Fibroblast of skin of right biceps (primary cell): ENCODE measurements around the gene ZNF584.
"Not testable (repeated sequence)": the region's sequence is repeated elsewhere in the genome, so short reads cannot be mapped to it uniquely, and the experiment has no call there.

Experiments used
- DNase-seq: peaks from one replicate; pipeline ENCODE4 v3.0.0-alpha.2; 2013

ZNF584 gene

GRCh38 chr19:58386576-58387337, 21.7 kb upstream of the ZNF584 start, which contains the start of gene RPS5:
RPS5 (plus strand) TSS chr19:58387269; CDS start chr19:58388138, 869 bp downstream.
- DNase-seq: peak; percentile 99

- DNase-seq: no peak
These were observed 20.9 kb upstream of the ZNF584 start for GRCh38 chr19:58387338-58388174.

GRCh38 chr19:58388175-58388526, 20.3 kb upstream of the ZNF584 start:
- DNase-seq: no peak

GRCh38 chr19:58392945-58393724, 15.3 kb upstream of the ZNF584 start:
- no peak for DNase-seq

GRCh38 chr19:58393725-58394033, 14.8 kb upstream of the ZNF584 start:
- DNase-seq: no peak

- DNase-seq: no peak
These were observed 13.6 kb upstream of the ZNF584 start for GRCh38 chr19:58394821-58395219.

GRCh38 chr19:58395220-58395978, 13.1 kb upstream of the ZNF584 start, which contains the start of gene RNF225:
RNF225 (plus strand) TSS chr19:58395656; CDS start chr19:58396090, 434 bp downstream.
- DNase-seq: no peak

- DNase-seq: no peak
These were observed 12.3 kb upstream of the ZNF584 start for GRCh38 chr19:58395979-58396627.

GRCh38 chr19:58396691-58397532, 11.5 kb upstream of the ZNF584 start:
- DNase-seq: no peak

GRCh38 chr19:58397533-58398037, 10.9 kb upstream of the ZNF584 start:
- no peak for DNase-seq

GRCh38 chr19:58398087-58398486, 10.4 kb upstream of the ZNF584 start:
- DNase-seq: no peak

GRCh38 chr19:58398545-58398944, 9.9 kb upstream of the ZNF584 start:
- DNase-seq: no peak

- DNase-seq: no peak
These were observed 8.5 kb upstream of the ZNF584 start for GRCh38 chr19:58399903-58400302.

- no peak for DNase-seq
These were observed 8.0 kb upstream of the ZNF584 start for GRCh38 chr19:58400316-58400915.

GRCh38 chr19:58400916-58401839, 7.3 kb upstream of the ZNF584 start:
- DNase-seq: peak; percentile 99

GRCh38 chr19:58401840-58402421, 6.5 kb upstream of the ZNF584 start:
- DNase-seq: no peak

- DNase-seq: not testable (repeated sequence)
These were observed 4.5 kb upstream of the ZNF584 start for GRCh38 chr19:58403920-58404478.
